ENCODE data around the gene REXO4.

GRCh38 chr9:133402689-133403088, 15.1 kb downstream of the REXO4 start:
- TF ChIP-seq, protein P1, sequence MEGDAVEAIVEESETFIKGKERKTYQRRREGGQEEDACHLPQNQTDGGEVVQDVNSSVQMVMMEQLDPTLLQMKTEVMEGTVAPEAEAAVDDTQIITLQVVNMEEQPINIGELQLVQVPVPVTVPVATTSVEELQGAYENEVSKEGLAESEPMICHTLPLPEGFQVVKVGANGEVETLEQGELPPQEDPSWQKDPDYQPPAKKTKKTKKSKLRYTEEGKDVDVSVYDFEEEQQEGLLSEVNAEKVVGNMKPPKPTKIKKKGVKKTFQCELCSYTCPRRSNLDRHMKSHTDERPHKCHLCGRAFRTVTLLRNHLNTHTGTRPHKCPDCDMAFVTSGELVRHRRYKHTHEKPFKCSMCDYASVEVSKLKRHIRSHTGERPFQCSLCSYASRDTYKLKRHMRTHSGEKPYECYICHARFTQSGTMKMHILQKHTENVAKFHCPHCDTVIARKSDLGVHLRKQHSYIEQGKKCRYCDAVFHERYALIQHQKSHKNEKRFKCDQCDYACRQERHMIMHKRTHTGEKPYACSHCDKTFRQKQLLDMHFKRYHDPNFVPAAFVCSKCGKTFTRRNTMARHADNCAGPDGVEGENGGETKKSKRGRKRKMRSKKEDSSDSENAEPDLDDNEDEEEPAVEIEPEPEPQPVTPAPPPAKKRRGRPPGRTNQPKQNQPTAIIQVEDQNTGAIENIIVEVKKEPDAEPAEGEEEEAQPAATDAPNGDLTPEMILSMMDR (IDR thresholded peaks at IDR 0.05): no peak
- no peak for TF ChIP-seq POLR2A (IDR thresholded peaks at IDR 0.05)

Data from heart left ventricle (tissue), 13 donors.